Nephron (organoid): Measurements from ENCODE around the gene URI1.

Experiments used
- H3K27ac Mint-ChIP-seq, 3 experiments: 2 replicates each; pipeline ENCODE4 v1.8.0; 2020; ENCODE audit warnings: mixed read lengths in 3 of 3, mild to moderate bottlenecking in 2 of 3, moderate library complexity in 1 of 3
- H3K27me3 Mint-ChIP-seq: 2 replicates; pipeline ENCODE4 v1.8.0; 2021; ENCODE audit warnings: low read depth, mild to moderate bottlenecking, moderate library complexity, mixed read lengths
- H3K36me3 Mint-ChIP-seq: 2 replicates; pipeline ENCODE4 v1.8.0; 2020; ENCODE audit warnings: low read depth, mixed read lengths
- H3K4me1 Mint-ChIP-seq: 2 replicates; pipeline ENCODE4 v1.8.0; 2020; ENCODE audit warnings: mixed read lengths
- H3K4me3 Mint-ChIP-seq, 3 experiments: 2 replicates each; pipeline ENCODE4 v1.8.0; 2020; ENCODE audit warnings: mild to moderate bottlenecking in 3 of 3, mixed read lengths in 3 of 3, moderate library complexity in 2 of 3
- H3K9me3 Mint-ChIP-seq: 2 replicates; pipeline ENCODE4 v1.8.0; 2020; ENCODE audit warnings: mixed read lengths
- CTCF ChIP-seq, 3 experiments: fragments of 200-600 bp; sonication (generic); IDR thresholded peaks; one replicate each; pipeline ENCODE4 v1.5.0; 2021; ENCODE audit warnings: antibody characterized with exemption in 3 of 3; ENCODE audit not compliant: unreplicated experiment in 3 of 3

Gene URI1

DNA sequence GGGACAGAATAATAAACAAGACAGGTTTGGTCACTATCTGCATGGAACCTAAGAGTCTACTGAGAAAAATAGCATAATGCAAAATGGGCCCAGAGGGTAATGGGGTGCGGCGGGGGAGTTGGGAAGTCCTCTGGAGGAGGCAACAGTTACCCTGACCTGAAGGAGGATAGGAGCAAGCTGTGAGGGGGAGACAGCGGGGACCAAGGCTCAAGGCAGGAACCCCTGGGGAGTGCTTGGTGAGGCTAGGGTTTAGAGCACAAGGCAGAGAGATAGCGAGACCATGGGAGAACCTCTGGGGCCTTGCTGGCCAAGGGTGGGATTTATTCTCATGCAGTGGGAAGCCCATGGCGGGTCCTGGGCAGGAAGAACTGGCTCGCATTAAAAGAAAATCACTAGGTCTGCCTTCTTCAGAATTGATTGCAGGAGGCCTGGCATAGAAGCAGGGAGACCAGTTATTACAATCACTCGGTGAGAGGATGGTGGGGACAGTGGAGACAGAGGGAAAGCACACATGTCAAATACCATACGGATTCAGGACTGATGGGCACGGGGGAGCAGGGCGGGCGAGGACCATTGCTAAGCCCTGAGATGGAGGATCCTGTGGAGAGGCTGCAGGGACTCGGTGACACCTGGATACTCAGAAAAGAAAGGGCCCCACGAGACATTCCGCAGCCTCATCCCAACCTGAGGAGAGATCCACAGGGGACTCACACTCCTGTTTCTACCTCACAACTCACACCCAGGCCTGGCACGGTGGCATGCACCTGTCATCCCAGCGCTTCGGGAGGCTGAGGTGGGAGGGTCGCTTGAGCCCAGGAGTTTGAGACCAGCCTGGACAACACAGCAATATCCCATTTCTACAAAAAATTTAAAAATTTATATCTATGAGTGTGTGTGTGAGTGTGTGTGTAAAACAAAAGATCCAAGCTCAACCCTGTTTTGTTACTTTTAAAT lies 110.4 kb downstream of the URI1 start:
- Mint-ChIP-seq H3K27me3 (peaks cover 4% of the 10 kb centered on the region), H3K9me3 (peaks cover 5% of the 10 kb centered on the region), H3K27ac (no peak overlapping the region), H3K36me3 (no peaks in the 10 kb centered on the region), H3K4me1 (peaks cover 11% of the 10 kb centered on the region), H3K4me3 (no peak overlapping the region)
- TF ChIP-seq CTCF (IDR thresholded peaks at IDR 0.05; ENCODE audit: unreplicated experiment in 3 of 3), result no peak

GRCh38 chr19:30053558-30053957 lies 111.5 kb downstream of the URI1 start:
- Mint-ChIP-seq H3K27me3 (peaks cover 7% of the 10 kb centered on the region), H3K4me1 (peaks cover 11% of the 10 kb centered on the region), H3K9me3 (peaks cover 8% of the 10 kb centered on the region), H3K4me3 (no peak overlapping the region), H3K36me3 (no peaks in the 10 kb centered on the region), H3K27ac (no peak overlapping the region)
- no peak for TF ChIP-seq CTCF (IDR thresholded peaks at IDR 0.05; ENCODE audit: unreplicated experiment in 3 of 3)

DNA sequence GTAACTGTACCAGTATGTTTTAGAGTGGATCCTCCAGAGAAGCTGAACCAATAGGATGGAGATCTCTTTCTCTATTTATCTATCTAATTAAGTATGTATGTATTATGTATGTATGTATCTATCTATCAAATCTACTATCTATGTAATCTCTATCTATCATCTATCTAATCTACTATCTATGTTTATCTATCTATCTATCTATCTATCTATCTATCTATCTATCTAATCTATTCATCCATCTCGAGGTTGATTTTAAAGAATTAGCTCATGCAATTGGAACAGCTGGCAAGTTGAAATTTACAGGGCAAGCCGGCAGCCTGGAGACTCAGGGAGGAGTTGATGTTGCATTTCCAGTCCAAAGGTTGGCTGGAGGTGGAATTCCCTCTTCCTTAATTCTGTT lies 112.2 kb downstream of the URI1 start:
- Mint-ChIP-seq H3K36me3 (no peaks in the 10 kb centered on the region), H3K9me3 (peaks cover 8% of the 10 kb centered on the region), H3K4me1 (peaks cover 8% of the 10 kb centered on the region), H3K4me3 (no peak overlapping the region), H3K27ac (no peak overlapping the region), H3K27me3 (peaks cover 8% of the 10 kb centered on the region)
- no peak for TF ChIP-seq CTCF (IDR thresholded peaks at IDR 0.05; ENCODE audit: unreplicated experiment in 3 of 3)

- peaks cover 4% of the 10 kb centered on the region for H3K27me3 Mint-ChIP-seq
- no peaks in the 10 kb centered on the region for H3K4me1 Mint-ChIP-seq
- no peak overlapping the region for H3K27ac Mint-ChIP-seq
- H3K9me3 Mint-ChIP-seq, result peaks cover 8% of the 10 kb centered on the region
- H3K36me3 Mint-ChIP-seq, result no peaks in the 10 kb centered on the region
- no peak overlapping the region for H3K4me3 Mint-ChIP-seq
- no peak for TF ChIP-seq CTCF (IDR thresholded peaks at IDR 0.05; ENCODE audit: unreplicated experiment in 3 of 3)
Measured at GRCh38 chr19:30056580-30056979, 114.5 kb downstream of the URI1 start.

- TF ChIP-seq CTCF (IDR thresholded peaks at IDR 0.05; ENCODE audit: unreplicated experiment in 3 of 3), result no peak
- peaks cover 8% of the 10 kb centered on the region for H3K9me3 Mint-ChIP-seq
- H3K4me3 Mint-ChIP-seq, result no peak overlapping the region
- H3K27me3 Mint-ChIP-seq, result peaks cover 4% of the 10 kb centered on the region
- H3K27ac Mint-ChIP-seq, result no peak overlapping the region
- no peaks in the 10 kb centered on the region for H3K36me3 Mint-ChIP-seq
- H3K4me1 Mint-ChIP-seq, result no peaks in the 10 kb centered on the region
Measured at GRCh38 chr19:30059741-30060457, 117.9 kb downstream of the URI1 start.
